Liver (tissue), 2 donors: ENCODE measurements around the gene NDUFB5.

Experiments
- EGR1 ChIP-seq, 2 donors: IDR thresholded peaks; 2 replicates each; pipeline ENCODE4 v1.6.1; 2016 to 2018; ENCODE audit warnings: antibody characterized with exemption in 2 of 2, low read depth in 2 of 2
- HNF4A ChIP-seq, 2 donors: conservative IDR thresholded peaks; 2 replicates each; pipeline ENCODE4 v1.6.1; 2016; ENCODE audit warnings: antibody characterized with exemption in 2 of 2, mild to moderate bottlenecking in 2 of 2
- donor health status: healthy.

GRCh38 chr3:179666436-179667035 is 61.9 kb downstream of the NDUFB5 start:
- TF ChIP-seq HNF4A (conservative IDR thresholded peaks at IDR 0.05) (no peak), EGR1 (IDR thresholded peaks at IDR 0.05; ENCODE audit: low read depth in 2 of 2) (no peak)
